ENCODE results near the gene MACROD2.

DNA sequence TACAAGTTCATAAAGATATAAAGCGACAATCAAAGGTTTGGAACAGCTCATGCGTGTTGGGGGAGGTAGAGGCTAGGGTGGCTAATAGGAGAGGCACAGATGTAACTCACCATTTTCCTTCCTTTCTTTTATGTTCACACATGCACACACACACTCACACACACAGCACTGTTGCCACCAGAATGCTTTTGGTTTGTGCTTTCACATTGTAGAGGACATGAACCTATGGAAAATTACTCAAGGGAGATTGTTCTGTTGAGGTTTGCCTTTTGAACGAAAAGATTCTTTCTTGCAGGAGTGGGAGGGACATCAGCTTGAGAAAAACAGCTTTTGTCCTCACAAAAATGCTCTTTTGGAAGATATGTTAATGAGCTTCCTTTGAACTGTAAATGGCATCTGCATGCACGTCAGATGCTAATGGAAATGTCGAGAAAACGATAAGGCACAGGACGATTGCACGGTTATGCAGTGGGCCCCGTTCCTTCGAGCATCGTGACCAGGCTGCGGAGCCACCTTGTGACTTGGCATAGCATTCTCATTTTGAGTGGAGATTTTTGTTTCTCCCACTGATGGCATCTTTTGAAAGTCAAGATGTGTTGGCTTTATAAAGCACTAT lies 1853.8 kb downstream of the MACROD2 start:
- no peak for TF ChIP-seq YY1 (IDR thresholded peaks at IDR 0.05; ENCODE audit: insufficient read depth, insufficient read length)
- TF ChIP-seq ZNF274 (IDR thresholded peaks at IDR 0.05; ENCODE audit: low read depth, low read length), result no peak
- no peak for TF ChIP-seq SUZ12 (IDR thresholded peaks at IDR 0.05; ENCODE audit: extremely low read depth, insufficient read depth, insufficient read length)
